Ovary (tissue), 10 donors: ENCODE measurements around the gene MECP2. TPM values are rescaled to one million over a fixed set of nuclear protein-coding genes. Genes with fewer than 3 reads are reported as not detected.
A peak's percentile ranks its signal among the peaks of the same experiment; 100 is the strongest.
"Not testable (repeated sequence)": the region's sequence is repeated elsewhere in the genome, so short reads cannot be mapped to it uniquely, and the experiment has no call there.

Experiments
- DNase-seq, 5 donors: peaks; one replicate each; pipeline ENCODE4 v3.0.0-alpha.2; 2019 to 2020
- H3K27ac ChIP-seq, 2 donors: fragments of 200-600 bp; one replicate each; pipeline versions ENCODE4 v1.5.1 to v1.8.0; 2019 to 2022
- H3K27me3 ChIP-seq: fragments of 200-600 bp; one replicate; pipeline ENCODE4 v1.8.0; 2022
- H3K36me3 ChIP-seq: fragments of 200-600 bp; sonication (generic); one replicate; pipeline ENCODE4 v1.5.1; 2019
- H3K4me1 ChIP-seq: one replicate; pipeline ENCODE4 v1.8.1; 2013; ENCODE audit warnings: mild to moderate bottlenecking, moderate library complexity; ENCODE audit not compliant: insufficient read depth
- H3K4me3 ChIP-seq: fragments of 200-600 bp; sonication (generic); one replicate; pipeline ENCODE4 v1.5.1; 2017
- H3K9me3 ChIP-seq, 2 donors: fragments of 200-600 bp in 1 of 2; sonication (generic) in 1 of 2; one replicate each; pipeline versions ENCODE4 v1.5.1 to v1.8.1; 2013 to 2019; ENCODE audit warnings: mild to moderate bottlenecking in 1 of 2, moderate library complexity in 1 of 2
- EP300 ChIP-seq: sonication (generic); formaldehyde crosslinking; IDR thresholded peaks from one replicate; pipeline ENCODE4 v1.6.1; 2017; ENCODE audit warnings: antibody characterized with exemption
- POLR2A ChIP-seq: fragments of 450-650 bp; IDR thresholded peaks from one replicate; pipeline ENCODE4 v1.6.1; 2017; ENCODE audit warnings: antibody characterized with exemption, mild to moderate bottlenecking, moderate library complexity
- WGBS, 3 donors: extraction: QIAGEN DNeasy Blood & Tissue Kit in 1 of 3; methylation state at CpG; one replicate each; pipeline versions ENCODE4 v1.1.5 to v1.1.7; 2013 to 2017; 5-methylcytosine and 5-hydroxymethylcytosine counted together
- intact Hi-C, 4 donors: fragments of 100-400 bp; cut with DNase I; formaldehyde crosslinking; loops; one replicate each; pipeline versions ENCODE4 v1.11.0 to v1.15.1; 2022 to 2023
- long read RNA-seq, 3 donors: library from polyadenylated mRNA in 2 of 3; unstranded in 2 of 3; transcript quantifications; one replicate each; pipeline ENCODE4 v2.0.0 and lab custom pipeline, GENCODE V29; 2021 to 2026
- polyA plus RNA-seq, 2 donors: library from polyadenylated mRNA; stranded (reverse); fragments of 200-250 nt in 1 of 2; fragments of 350-450 nt in 1 of 2; fragmentation: Illumina TruSeq in 1 of 2; extraction: RNeasy Lipid Tissue Mini Kit (QIAGEN cat#74804) in 1 of 2; gene quantifications; one replicate each; pipeline ENCODE4 v1.2.3, GENCODE V29; 2013 to 2014
- total RNA-seq, 7 donors: library from RNA; depleted of rRNA in 2 of 7; stranded (reverse); fragments of >200 nt in 2 of 7; fragmentation: NEBNext Ultra II Directional in 3 of 7; extraction: Animal tissue kit (Norgen Biotek cat#: 25700) in 3 of 7; gene quantifications; one replicate each; pipeline versions ENCODE4 v1.1.0 to v1.2.4, GENCODE V29; 2016 to 2023
- TF ChIP-seq, protein P1 (sequence below), 3 donors: fragments of 450-650 bp in 2 of 3; fragments of 200-600 bp in 1 of 3; IDR thresholded peaks; one replicate each; pipeline versions ENCODE4 v1.5.1 to v1.8.0; 2016 to 2022; ENCODE audit warnings: antibody characterized with exemption in 3 of 3, mild to moderate bottlenecking in 1 of 3
- donor health status: DM: no; HTN: no; CAD: no; lungs with moderate emphysema.
- donor health status: DM: no; HTN: no; CAD: no.
- donor health status: Bipolar disorder and iron deficiency.
- donor health status: DM: yes; HTN: yes; CAD: no.
- donor health status: DM: no; HTN: no; CAD: no.
- donor health status: DM: yes; HTN: yes; CAD: no.

MECP2 gene
- total RNA-seq (10 to 100 TPM; 46.4 to 91.2 (median 62.4) TPM), polyA plus RNA-seq (10 to 100 TPM; 26.8 to 29.6 TPM)
- long read RNA-seq, donor 1, full-length matches to known transcripts: 10 of 58 reads
- long read RNA-seq, donor 1, partial matches to known transcripts: 4 of 58 reads
- long read RNA-seq, donor 1, other reads (novel, unspliced or antisense): 44 of 58 reads
- long read RNA-seq, donor 2, full-length matches to known transcripts: 9 of 16 reads
- long read RNA-seq, donor 2, partial matches to known transcripts: 7 of 16 reads
- long read RNA-seq, donor 2, other reads (novel, unspliced or antisense): 0 of 16 reads
- long read RNA-seq, donor 3, full-length matches to known transcripts: 26 of 60 reads
- long read RNA-seq, donor 3, partial matches to known transcripts: 1 of 60 reads
- long read RNA-seq, donor 3, other reads (novel, unspliced or antisense): 33 of 60 reads

DNA sequence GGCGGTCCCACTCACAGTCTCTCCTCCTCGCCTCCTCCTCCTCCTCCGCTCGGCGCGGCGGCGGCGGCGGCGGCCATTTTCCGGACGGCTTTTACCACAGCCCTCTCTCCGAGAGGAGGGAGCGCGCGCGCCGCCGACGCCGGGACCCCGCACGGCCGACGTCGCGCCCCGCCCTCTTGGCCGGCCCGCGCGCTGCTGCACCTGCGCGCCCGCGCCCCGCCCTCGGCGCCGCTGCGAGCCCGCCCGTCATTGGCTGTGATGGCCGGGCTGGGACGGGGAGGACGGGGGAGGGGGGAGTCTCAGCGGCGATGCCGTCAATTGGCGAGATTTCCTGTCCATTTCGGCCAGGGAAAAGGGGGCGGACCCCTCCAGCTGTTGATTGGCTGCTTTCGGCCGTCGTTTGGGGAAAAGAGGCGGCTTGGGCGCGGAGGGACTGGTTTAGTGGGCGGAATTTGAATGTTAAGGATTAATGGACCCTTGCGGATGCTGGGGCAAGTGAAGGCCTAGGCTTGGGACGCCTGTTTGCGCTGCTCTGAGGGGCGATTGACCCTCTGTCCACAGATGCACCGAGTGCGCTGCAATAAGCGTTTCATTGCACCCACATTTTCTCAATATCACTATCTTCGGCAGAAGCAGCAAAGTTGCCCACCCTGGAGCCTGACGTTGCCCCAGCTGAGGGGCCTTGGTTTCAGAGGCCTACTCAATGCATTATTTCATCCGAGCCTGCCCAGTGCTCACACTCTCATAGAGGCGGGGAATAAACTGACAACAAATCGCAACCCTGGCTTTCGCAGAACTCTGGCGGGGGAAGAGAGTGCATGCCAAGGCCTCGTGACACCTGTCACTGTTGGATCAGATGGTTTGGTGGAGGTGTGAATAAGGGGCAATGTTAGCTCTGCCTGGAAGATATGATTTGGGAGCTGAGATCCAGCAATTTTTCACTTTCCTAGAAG, at the start of gene MECP2:
TSS of gene MECP2 (minus strand) at position 129 of the 953 bp plus-strand sequence.
- H3K9me3 ChIP-seq: no peaks in the 10 kb centered on the region
- H3K27ac ChIP-seq: peak within 1 kb of the TSS; percentile 98 to 99
- 27 to 48% (median 35%) methylated on average over 25 to 75 of the region's 75 CpGs for WGBS, 3 donors
- H3K4me3 ChIP-seq: peak within 1 kb of the TSS; percentile 83
- H3K4me1 ChIP-seq: peaks cover 3% of the 10 kb centered on the region
- TF ChIP-seq, protein P1, sequence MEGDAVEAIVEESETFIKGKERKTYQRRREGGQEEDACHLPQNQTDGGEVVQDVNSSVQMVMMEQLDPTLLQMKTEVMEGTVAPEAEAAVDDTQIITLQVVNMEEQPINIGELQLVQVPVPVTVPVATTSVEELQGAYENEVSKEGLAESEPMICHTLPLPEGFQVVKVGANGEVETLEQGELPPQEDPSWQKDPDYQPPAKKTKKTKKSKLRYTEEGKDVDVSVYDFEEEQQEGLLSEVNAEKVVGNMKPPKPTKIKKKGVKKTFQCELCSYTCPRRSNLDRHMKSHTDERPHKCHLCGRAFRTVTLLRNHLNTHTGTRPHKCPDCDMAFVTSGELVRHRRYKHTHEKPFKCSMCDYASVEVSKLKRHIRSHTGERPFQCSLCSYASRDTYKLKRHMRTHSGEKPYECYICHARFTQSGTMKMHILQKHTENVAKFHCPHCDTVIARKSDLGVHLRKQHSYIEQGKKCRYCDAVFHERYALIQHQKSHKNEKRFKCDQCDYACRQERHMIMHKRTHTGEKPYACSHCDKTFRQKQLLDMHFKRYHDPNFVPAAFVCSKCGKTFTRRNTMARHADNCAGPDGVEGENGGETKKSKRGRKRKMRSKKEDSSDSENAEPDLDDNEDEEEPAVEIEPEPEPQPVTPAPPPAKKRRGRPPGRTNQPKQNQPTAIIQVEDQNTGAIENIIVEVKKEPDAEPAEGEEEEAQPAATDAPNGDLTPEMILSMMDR (IDR thresholded peaks at IDR 0.05): no peak
- TF ChIP-seq POLR2A: peak; percentile 24
- no peaks in the 10 kb centered on the region for H3K36me3 ChIP-seq
- DNase-seq: peak; percentile 89 to 93 (median 91)
- H3K27me3 ChIP-seq: no peaks in the 10 kb centered on the region
- intact Hi-C loops: no loop called here

DNA sequence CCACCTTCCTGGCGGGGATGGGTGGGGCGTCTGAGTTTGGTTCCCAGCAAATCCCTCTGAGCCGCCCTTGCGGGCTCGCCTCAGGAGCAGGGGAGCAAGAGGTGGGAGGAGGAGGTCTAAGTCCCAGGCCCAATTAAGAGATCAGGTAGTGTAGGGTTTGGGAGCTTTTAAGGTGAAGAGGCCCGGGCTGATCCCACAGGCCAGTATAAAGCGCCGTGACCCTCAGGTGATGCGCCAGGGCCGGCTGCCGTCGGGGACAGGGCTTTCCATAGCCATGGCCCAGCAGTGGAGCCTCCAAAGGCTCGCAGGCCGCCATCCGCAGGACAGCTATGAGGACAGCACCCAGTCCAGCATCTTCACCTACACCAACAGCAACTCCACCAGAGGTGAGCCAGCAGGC, 46.5 kb upstream of the MECP2 start, which contains the start of gene OPN1LW:
TSS of gene OPN1LW (plus strand) at position 234 of the 400 bp plus-strand sequence. CDS start at position 275, 41 bp downstream.
- WGBS, 3 donors: 93% methylated on average over 12 to 13 of the region's 15 CpGs

DNA sequence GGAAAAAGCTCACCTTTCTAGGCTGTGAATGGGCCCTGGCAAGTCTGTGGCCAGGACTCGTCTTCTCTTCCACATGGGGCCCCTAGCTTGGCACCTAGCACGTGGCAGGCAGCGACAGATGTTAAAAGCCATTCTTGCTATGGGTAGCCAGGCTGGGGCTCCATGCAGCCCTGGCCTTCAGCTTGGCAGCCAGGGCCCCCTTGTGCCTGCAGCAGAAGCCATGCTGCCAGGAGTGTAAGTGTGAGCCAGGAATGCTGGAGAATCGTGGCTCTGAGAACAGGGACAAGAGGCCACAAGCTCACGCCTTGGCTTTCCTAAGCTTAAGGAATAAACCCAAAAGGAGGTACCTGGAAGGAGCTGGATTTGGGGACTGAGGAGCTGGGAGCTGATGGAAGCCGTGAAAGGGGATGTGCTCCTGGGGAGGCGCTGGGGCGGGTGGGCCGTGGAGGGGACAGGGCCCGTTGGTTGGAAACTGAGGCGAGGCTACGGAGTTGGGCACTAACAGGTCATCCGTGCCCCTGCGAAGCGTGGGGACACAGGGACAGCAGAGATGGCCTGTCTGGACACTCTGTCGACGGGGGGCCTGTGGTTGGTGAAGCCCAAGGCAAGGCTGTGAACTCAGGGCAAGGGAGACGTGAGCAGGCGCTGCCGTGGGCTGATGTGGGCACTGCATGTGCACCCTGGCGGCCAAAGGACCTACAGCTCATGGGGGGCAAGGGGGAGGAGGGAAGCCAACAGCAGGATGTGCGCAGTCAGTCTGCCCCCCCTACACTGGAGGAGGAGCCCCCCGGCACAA, 45.6 kb upstream of the MECP2 start:
- H3K27ac ChIP-seq: no peak overlapping the region

More for the DNA sequence above, 46.5 kb upstream of the MECP2 start, which contains the start of gene OPN1LW:
- H3K4me1 ChIP-seq, H3K4me3 ChIP-seq, H3K9me3 ChIP-seq, H3K27me3 ChIP-seq, H3K36me3 ChIP-seq, DNase-seq, H3K27ac ChIP-seq, intact Hi-C loops: not testable (repeated sequence)

DNA sequence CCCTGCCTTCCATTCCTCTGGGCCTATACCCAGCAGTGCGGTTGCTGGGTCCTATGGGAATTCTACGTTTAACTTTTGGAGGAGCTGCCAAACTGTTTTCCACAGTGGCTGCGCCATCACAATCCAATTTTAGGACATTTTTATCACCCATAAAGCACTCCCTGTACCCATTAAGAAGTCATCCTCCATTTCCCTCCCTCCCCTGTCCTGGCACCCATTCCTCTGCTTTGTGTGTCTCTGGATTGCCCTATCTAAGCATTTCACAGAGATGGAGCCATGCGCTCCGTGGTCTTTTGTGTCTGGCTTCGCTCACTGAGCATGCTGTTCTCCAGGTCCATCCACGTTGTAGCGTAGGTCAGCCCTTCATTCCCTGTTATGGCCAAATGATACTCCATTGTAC, 44.9 kb upstream of the MECP2 start:
- intact Hi-C loops: no loop called here
- TF ChIP-seq, protein P1 (IDR thresholded peaks at IDR 0.05): no peak
- TF ChIP-seq POLR2A (no peak), EP300 (no peak)
- 84 to 91% (median 90%) methylated on average over 8 of the region's 8 CpGs for WGBS, 3 donors
- Histone ChIP-seq H3K27ac (no peak overlapping the region), H3K36me3 (no peaks in the 10 kb centered on the region), H3K27me3 (no peaks in the 10 kb centered on the region), H3K9me3 (no peaks in the 10 kb centered on the region), H3K4me3 (no peak overlapping the region), H3K4me1 (no peaks in the 10 kb centered on the region)
- DNase-seq: no peak

More for the DNA sequence above, 45.6 kb upstream of the MECP2 start:
- no peaks in the 10 kb centered on the region for H3K27me3 ChIP-seq
- no peaks in the 10 kb centered on the region for H3K4me1 ChIP-seq
- no peak for DNase-seq
- TF ChIP-seq, protein P1 (IDR thresholded peaks at IDR 0.05): no peak
- no peak for TF ChIP-seq POLR2A
- no peak for TF ChIP-seq EP300
- H3K9me3 ChIP-seq: no peaks in the 10 kb centered on the region
- no peak overlapping the region for H3K4me3 ChIP-seq
- intact Hi-C loops: no loop called here
- WGBS, 3 donors: 84 to 89% (median 88%) methylated on average over 23 of the region's 23 CpGs
- H3K36me3 ChIP-seq: no peaks in the 10 kb centered on the region
